MM.1S (cell line): ENCODE results near the gene DLG3.
A peak's percentile ranks its signal among the peaks of the same experiment; 100 is the strongest.

ENCODE experiments used
- CTCF ChIP-seq: fragments of 300-600 bp; sonication (generic); IDR thresholded peaks from 2 replicates; pipeline ENCODE4 v1.5.1; 2016; ENCODE audit warnings: antibody characterized with exemption, low read length, mixed read lengths
- EZH2 ChIP-seq: fragments of 300-600 bp; sonication (generic); optimal IDR thresholded peaks from 2 replicates; pipeline ENCODE3; 2017; ENCODE audit warnings: low read depth, mild to moderate bottlenecking, antibody characterized with exemption, low read length, mixed read lengths
- EZH2phosphoT487 ChIP-seq: fragments of 300-600 bp; sonication (generic); IDR thresholded peaks from 2 replicates; pipeline ENCODE4 v1.6.1; 2018; ENCODE audit warnings: antibody characterized with exemption, low read length

DNA sequence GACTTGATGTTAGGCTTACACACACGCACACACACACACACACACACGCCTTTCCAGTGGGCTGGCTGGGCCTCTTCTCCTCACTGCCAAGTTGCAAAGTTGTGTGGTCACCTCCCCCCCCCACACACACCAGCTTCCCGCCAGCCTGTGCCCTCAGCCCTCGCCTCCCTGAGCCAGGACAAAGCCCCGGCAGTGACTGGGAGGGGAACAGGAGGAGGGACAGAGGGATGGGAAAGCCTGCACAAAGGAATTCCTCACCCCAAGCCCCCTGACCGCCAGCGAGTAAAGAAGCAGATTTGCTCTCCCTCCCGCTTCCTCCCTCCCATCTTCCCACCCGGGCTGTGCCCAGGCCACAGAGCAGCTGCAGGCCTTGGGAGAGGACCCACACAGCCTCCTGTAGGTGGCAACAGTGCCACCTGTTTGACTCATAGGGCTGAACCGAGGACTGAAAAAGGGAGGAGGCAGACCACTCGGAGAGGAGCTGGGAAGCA, 21.7 kb upstream of the DLG3 start, which contains the start of gene GDPD2:
- TF ChIP-seq CTCF: peak; percentile 27; the same call in 1 of the 2 replicates
- no peak for TF ChIP-seq EZH2
- no peak for TF ChIP-seq EZH2phosphoT487
